GM21528 (cell line): ENCODE measurements around the gene LRRC8D.

Experiments used
- ATAC-seq: cut with Tn5 transposase; IDR thresholded peaks from one replicate; pipeline ENCODE4 v1.9.1; 2021; ENCODE audit warnings: mild to moderate bottlenecking, moderate library complexity; ENCODE audit not compliant: unreplicated experiment, low FRiP score

The LRRC8D gene

DNA sequence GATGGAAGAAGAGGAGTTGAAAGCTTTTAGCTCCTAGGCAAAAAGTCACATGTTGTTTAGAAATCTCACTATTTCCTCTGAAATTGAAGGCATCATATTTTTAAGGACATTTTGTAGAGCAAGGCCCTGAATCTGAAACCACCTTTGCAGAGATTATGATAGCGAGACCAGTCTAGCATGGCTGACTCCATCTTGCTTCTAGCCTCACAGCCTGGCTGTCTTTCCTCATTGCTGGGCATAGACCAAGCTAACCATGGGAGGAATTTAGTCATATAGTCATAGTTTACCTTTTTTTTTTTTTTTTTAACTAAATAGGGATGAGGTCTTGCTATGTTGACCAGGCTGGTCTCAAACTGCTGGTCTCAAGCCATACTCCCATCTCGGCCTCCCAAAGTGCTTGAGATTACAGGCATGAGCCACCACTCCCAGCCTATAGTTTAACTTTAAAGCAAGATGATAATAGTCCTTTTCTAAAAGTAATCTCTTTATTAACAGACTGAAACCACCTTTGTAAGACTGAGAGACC is 131.8 kb downstream of the LRRC8D start:
- ATAC-seq, result no peak

- peak; percentile 51 for ATAC-seq
Measured at GRCh38 chr1:89953131-89953626, 132.3 kb downstream of the LRRC8D start.

DNA sequence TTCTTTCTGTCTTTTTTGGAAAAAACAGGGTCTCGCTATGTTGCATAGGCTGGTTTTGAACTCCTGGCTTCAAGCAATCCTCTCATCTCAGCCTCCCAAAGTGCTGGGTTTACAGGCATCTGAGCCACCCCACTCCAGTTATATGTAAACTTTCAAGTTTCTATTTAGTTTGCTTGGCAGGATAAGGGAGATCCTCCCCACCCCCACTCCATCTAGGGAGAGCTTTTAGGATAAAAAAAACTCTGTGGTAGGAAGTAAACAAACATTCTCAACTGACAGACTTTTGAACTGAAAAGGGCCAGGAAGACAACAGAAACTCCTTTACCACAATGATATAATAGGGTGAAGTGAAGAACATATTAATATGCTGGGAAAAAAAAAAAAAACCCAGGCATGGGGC is 133.1 kb downstream of the LRRC8D start:
- no peak for ATAC-seq

- ATAC-seq, result no peak
Measured at GRCh38 chr1:89954401-89954800, 133.6 kb downstream of the LRRC8D start.

DNA sequence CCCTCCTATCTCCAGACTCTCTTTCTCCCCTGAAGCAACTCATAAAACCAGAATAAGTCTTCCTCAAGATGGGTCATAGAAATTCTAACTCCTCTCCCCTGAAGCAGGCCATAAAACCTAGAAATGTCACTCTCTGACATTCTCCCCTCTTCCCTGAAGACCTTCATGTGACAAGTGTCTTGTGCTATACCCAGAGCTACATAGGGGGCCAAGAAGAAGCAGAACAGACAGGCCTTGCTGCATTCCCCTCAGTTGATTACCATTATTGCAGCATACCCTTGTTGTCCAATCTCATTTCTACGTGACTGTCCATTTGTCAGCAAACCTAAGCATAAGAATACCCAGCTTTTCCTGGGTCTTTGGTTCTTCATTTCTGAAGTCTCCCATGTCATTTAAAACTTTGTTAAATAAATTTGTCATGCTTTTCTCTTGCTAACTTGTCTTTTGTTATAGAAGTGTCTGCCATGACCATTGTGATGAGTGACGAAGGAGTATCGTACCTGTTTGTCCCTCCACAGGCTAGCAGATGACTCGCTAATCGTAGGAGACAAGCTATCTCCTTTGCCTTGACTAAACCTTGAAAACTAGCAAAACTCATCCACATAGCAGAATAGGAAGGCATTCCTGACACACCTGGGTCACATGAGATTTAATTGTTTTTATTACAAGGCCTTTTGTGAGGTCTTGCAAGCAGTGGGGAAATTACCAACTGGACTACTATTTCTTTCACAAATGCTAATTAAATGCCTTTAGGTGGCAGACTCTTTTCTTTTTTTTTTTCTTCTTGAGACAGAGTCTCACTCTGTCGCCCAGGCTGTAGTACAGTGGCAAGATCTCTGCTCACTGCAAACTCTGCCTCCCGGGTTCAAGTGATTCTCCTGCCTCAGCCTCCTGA is 134.7 kb downstream of the LRRC8D start:
- ATAC-seq, result no peak

DNA sequence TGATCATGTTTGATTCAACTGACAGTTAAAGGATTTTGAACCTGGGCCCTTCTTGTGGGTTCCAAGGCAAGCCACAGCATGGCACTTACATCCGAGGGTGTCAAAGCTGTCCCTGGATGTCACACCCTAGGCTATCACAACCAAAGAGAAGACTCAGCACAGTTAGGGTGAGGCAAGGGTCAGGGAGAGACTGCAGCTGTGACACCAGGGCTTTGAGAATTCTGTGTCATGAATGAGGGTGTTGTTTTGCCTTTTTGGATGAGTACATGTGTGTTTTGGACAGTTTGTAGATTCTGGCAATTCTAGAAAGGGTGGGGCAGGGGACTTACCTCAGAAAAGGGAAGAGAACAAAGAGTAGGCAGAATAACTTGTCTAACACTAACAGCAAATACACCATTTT is 136.3 kb downstream of the LRRC8D start:
- no peak for ATAC-seq

DNA sequence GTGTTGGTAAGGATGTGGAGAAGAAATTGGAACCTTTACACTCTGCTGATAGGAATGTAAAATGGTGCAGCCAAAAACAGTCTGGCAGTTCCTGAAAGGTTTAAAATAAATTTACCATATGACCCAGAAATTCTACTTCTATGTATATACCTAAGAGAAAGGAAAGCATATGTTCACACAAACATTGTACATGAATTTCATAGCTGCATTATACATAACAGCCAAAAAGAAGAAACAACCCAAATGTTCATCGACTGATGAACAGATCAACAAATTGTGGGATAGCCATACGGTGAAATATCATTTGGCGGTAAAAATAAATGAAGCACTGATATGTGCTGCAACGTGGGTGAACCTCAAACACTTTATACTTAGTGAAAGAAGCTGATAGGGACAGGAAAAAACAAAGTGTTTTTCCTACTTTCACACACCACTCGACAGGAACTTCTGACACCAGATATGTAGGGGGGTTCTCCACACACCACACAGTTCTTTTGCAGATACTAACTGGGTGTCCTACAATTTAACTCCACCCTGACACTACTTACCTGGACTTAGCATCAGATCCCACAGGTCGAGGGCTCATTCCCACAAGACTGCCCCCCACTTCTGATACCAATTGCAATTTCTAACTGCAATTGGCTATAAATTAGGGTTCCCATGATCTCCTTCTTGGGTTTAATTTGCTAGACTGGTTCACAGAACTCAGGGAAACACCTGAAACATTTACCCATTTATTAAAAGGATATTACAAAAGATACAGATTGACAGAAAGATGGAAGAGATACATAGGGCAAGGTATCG is 138.2 kb downstream of the LRRC8D start:
- ATAC-seq, result no peak

- no peak for ATAC-seq
Measured at GRCh38 chr1:89959719-89960118, 138.9 kb downstream of the LRRC8D start.

GRCh38 chr1:89962024-89962741 is 141.4 kb downstream of the LRRC8D start:
- no peak for ATAC-seq

DNA sequence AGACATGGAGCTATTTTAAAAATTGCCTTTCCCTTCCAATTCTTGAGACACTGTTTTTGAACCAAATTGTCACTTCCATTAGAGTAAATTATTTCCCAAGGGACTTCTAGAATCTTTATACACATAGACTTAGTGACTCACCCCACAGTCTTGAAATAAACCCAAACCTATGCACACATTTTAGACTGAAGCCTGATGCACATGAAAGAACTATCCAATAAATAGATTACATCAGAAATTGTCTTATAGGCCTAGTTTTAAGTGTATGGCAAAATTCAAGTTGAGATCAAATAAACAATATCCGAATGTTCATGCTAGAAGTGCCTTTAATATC is 141.9 kb downstream of the LRRC8D start:
- no peak for ATAC-seq

GRCh38 chr1:89965193-89965768 is 144.4 kb downstream of the LRRC8D start:
- no peak for ATAC-seq

- ATAC-seq, result no peak
Measured at GRCh38 chr1:89966656-89967055, 145.8 kb downstream of the LRRC8D start.

GRCh38 chr1:89971600-89971999 is 150.8 kb downstream of the LRRC8D start:
- ATAC-seq, result no peak

DNA sequence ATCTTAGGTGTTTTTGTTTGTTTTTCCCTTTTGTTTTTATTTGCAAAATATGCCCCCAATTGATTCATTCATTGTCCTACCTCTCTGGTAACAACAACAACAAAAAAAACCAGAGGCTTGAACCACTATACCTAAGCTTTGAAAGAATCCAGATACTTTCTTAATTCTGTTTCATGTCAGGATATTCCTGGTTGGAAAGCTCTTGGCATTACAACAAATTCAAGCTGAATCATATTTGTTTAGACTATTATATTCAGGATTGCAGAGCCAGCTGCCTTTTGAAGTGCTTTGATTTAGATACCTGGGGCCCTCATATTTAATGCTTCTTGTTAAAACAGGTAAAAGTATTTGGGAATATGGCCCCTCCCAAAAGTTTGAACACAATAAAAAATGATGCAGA is 151.2 kb downstream of the LRRC8D start:
- ATAC-seq, result no peak

DNA sequence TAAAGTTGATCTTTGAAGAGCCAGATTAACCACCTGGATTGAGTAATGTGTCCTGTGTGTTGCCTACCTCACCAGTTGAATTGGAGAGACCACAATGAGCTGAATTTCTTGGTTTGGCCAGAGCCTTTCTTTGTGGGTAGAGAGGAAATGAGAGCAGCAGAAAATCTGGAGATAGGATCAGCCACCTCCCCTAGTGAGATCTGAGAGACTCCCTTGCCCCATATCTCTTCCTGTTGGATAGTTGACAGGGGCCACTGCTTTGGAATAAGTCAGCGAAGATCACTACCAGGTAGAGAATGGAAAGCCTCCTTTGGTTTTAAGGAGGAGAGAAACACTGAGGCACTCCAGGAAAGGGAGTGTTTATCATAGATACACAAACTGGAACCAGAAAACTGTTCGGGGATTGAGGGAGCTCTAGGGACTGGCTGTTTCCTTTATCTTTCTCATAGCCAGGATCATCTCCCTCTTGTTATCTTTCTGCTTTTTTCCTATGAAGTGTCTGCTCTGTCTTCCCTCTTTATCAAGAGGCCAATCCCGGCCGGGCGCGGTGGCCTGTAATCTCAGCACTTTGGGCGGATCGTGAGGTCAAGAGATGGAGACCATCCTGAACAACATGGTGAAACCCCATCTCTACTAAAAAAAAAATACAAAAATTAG is 152.8 kb downstream of the LRRC8D start:
- no peak for ATAC-seq

- ATAC-seq, result no peak
Measured at GRCh38 chr1:89974256-89974655, 153.4 kb downstream of the LRRC8D start.

DNA sequence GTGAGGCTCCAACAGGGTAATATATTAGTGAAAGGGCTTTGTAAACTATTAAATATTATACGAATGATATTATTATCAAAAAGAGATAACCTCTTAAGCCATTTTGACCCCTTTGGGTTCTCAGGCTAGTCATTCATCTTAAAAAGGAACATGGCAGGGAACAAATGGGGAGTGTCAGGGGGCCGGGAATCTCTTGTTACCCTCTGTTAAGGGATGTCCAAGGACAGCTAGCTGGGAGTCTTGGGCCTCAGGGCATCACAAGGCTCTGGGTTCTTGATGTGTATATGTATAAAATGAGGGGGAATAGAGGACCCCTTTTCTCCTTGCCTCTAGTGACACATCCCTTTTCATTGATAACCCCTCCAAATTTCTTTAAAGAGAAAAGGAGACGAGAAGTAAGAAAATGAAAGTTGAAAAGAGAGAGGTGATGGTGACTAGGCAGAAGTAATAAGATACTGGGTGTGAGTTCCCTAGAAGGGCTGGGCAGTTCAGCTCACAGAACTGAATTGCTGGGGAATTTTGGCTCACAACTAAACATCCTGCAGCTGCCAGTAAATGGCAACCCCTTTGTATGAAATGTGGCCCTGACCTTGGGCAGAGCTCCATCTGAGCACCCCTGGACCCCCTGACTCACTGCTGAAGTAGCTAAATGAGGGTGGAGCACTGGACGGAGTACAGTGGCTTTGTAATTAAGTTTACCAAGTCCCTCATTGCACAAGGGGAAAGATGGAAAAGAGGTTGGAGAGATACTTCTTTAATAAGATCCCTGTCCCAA is 154.1 kb downstream of the LRRC8D start:
- no peak for ATAC-seq

GRCh38 chr1:89975540-89976125 is 154.8 kb downstream of the LRRC8D start:
- ATAC-seq, result no peak

- no peak for ATAC-seq
Measured at GRCh38 chr1:89978755-89979154, 157.9 kb downstream of the LRRC8D start.
